SIG-M5 treated with dmso at 0.1 percent for 504 hours (cell line): ENCODE data around the gene BPIFA1.

ENCODE experiments used
- DNase-seq: peaks from one replicate; lab custom pipeline; 2025; ENCODE audit not compliant: unreplicated experiment; lab: John Stamatoyannopoulos, UW

Gene BPIFA1

DNA sequence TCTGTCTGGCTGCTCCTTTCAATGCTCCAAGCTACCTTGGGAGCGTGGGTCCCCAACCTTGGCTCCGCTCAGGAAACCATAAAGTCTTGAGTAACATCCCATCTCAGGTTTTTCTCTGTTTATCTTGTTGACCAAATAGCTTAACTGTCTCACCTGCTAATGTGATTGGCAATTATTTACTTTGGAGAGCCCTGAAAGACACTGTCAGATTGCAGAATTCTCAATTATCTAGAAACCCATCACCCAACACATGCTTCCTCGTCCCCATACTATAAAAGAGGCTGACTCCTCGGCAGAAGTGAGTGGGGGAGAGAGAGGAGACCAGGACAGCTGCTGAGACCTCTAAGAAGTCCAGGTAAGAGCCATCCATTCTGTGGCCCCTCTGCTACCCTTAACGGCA lies at the start of gene BPIFA1:
TSS of gene BPIFA1 (plus strand) at position 301 of the 400 bp plus-strand sequence. CDS start 1,716 bp downstream, outside the sequence.
- DNase-seq: no peak

DNA sequence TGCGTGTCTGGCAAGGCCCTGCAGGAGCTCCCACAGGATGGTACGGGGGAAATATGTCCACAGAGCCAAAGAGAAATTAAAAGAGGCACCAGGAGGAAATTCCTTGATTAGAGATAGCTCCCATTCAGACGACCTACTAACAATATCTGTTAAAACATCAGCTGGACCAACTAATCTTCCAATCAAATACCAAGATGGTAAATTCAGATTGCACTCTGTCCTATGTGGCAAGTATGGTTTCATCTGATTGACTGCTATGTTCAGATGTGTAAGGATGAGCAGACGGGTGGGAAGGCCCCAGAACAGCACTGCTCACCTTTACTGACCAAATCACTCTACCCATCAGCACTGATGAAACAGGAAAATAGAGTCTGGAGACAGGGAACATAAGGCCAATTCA lies 48.3 kb upstream of the BPIFA1 start:
- no peak for DNase-seq

DNA sequence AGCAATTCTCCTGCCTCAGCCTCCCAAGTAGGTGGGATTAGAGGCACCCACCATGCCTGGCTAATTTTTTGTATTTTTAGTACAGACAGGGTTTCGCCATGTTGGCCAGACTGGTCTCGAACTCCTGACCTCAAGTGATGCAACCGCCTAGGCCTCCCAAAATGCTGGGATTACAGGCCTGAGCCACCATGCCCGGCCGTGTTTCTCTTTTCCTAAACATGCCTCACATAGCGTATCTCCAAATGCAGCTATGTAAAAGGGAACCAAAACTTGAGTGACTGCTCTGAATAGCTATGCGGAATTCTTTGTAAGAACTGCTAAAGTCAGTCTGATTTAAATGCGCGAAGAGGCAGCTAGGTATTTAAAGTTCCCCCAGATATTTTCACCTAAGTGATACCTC lies 47.4 kb upstream of the BPIFA1 start:
- peak; percentile 38 for DNase-seq

DNA sequence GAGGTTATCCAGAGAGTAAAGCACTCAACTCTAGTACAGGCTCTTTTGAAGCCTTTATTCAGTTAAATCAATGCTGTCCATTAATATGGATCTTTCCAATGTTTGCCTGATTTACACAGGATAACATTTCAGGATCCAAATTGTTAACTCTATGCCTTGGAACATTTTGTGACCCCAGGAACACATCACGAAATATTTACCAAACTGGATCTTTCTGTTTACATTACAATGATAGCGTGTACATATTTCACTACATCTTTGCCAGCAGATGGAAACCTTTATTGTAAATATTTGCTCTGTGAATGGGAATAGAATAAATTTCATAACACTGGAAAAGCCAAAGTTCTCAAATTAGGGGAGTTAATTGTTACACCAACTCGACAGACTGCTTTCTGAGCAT lies 44.3 kb upstream of the BPIFA1 start:
- DNase-seq: no peak

DNA sequence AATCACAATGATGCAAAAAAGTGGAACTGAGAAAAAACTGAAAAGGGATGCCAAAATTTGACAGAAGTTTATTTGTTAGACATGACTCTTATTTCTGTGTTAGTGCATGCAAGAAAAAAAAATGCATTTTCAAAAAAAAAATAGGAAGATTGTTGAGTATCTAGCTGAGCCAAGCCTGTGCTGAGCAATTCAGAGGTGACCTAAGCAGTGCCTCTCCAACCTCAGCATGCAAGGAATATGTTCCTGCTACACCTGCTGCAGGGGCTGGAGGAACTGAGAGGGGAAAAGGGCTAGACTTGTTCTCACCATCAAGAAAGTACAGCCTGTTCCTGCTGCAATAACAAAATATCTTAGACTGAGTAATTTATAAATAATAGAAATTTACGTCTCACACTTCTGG lies 43.8 kb upstream of the BPIFA1 start:
- DNase-seq: no peak

DNA sequence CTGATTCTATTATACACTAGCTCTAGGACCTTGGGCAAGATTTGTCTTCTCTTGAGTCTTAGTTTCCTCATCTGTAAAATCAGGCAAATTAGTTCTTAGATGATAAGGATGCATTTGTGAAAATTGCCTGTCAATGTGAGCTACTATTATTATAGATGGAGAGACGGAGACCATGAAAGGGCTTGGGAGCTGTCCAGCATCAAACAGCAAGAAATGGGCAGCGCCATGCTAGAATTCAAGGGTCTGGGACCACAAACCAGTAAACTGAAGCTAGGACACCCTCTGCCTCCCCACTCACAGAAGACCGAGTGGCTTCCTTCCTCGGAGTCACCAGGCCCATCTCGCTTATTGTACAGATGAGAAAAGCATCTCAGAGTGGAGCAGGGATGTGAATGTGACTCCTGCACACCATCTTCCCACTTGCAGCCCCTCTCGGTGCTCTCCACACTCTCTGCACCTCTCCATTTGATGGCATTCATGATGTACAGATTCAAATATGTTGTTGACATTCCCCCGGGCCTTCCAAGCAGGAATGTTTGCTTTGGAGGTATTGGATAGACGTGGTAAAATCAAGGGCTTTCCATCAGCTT lies 42.8 kb upstream of the BPIFA1 start:
- DNase-seq: no peak

DNA sequence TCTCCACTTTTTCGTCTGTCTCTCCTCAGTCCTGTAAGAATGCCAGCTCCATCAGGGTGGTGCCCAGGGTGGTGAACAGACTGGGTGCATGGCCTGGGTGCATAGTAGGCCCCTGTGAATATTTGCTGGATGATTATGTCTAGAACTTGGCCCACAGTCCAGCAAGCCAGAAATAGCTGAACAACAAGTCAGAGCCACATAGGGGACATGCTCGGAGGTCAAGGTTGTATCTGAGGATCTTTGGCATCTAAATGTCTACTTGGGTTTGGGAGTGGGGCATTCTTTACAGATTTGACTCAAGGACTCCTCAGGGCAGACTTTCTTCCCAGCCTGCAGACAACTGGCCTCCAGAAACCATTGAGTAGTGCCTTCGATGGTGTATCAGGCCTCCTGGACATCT lies 36.8 kb upstream of the BPIFA1 start:
- no peak for DNase-seq

DNA sequence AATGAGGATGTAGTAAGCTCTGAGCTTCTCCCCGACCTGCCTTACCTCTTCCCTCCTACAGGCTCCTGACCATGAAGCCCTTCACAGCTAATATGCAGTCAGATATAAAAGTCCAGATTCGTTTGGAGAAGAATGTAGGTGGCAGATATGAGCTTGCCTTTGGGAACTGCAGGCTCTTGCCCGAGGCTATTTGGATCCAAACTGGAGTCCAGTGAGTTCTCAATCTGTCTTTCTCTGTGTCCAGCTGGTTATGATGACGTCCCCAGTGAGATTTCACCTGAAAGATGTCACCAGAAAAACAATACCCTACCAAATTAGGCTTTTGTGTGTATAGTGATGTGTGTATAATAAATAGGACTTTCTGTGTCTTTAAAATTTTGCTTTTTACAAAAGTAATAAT lies 33.3 kb upstream of the BPIFA1 start:
- DNase-seq: no peak

DNA sequence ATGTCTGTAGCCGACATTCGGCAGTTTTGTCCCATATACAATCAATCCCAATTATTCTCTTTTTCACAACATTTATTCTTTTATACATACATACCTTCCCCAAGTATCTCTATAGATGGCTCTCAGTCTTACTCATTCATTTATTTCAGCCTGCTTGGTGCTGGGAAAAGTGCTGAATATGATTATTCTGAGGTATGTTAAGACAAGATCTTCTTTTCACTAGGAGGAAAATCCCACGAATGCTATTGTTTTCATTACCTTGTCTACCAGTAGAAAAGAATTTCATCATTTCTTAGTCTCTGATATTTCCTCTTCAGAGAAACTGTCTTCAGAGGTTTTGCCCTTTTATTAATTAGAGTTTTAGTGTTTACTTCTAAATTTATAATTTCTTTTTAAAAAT lies 32.4 kb upstream of the BPIFA1 start:
- no peak for DNase-seq

DNA sequence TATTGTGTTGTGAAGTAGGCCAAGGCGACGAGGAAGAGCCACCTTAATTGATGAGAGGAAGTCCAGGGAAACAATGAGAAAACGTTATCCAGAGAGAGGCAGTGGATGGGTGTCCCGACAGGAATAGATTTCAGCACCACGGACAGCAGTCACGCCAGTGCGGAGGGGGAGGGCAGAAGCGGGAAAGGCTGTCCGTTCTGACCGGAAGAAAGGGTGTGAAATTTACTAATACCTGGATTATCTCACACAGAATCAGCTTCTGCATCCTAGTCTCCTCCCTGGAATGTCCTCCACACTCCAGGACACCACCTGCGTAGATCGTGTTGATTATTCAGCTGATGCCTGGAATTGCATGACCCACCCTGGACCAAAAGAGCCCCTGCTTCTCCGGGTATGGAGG lies 26.0 kb upstream of the BPIFA1 start:
- DNase-seq: peak; percentile 44

DNA sequence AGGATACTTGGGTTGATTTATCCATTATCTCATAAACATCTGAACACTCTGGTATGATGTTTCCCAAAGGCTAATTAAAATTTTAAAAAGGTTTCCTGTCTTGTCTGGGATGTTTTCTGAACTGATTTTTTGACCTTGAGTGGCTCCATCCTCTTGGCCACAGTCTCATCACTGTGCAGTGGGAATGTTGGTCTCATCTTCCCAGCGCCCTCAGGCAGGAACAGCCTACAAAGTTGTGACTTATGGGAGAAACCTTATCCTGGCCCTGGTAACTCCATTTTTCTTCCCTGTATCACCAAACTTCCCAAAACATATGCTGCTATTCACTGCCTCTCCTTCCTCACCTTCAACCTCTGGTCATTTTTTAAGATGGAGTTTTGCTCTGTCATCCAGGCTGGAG lies 25.4 kb upstream of the BPIFA1 start:
- no peak for DNase-seq

DNA sequence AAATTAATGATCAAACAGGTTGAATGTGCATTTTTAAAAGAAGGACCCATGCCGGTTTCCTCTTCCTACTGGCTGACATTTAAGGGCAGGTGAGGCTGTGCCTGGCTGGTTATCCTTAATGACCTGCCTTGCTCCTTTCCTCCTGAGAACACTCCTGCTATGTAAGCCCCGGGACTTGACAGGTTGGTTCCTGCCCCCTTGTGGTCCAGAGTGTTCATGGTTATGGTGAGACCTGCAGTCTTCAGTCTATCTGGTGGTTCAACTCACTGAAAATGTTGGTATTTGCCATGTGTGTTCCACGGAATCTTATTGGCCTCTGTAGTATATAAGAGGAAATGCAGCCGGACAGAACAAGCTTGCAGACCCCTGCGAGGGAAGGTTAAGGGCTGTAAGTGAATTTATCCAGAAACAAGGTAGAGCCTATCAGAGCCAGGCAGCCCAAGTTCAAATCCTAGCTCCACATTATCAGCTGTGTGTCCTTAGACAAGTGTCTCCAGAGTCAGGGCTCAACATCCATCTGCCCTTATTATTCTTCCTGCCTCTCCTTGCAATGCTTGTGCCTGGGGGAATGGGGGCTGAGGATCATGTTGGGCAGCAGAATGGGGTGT lies 23.9 kb upstream of the BPIFA1 start:
- DNase-seq: peak; percentile 63

DNA sequence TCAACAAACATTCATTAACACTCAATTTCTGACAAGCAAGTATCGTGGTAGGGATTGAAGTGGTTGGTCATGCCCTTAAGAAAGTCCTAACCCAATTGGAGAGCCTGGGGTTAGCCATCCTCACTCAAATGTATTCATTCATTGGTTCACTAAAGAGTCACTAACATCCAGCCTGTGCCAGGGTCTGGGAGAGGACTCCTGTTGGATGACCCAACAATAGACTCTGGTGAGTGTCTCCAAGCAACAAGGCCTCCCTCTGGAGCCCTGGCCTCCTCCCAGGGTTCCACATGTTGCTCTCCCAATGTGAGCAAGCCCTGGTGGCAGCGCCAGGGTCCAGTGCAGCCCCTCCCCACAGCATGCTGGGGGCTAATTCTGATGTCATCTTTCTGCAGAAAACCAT lies 18.7 kb upstream of the BPIFA1 start, which contains the start of gene BPIFA3:
TSS of gene BPIFA3 (plus strand) at position 301 of the 400 bp plus-strand sequence. CDS start 185 bp downstream, outside the sequence.
- no peak for DNase-seq

DNA sequence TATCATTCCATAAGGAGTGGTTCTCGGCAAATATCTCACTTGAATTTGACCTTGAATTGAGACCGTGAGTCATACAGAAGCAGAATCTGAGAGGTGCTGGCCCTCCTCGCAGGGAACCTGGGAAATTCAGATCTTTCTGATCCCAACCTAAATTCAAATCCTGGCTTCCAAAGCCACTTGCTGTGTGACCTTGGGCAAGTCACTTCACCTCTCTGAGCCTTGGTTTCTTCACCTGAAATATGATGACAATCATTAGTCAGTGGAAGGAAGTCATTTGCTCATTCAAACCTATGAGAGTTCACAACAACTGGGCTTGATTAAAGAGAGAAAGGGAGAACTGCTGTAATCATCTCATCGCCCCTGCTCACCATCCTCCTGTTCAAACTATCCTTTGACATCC lies 11.4 kb upstream of the BPIFA1 start:
- DNase-seq: no peak

DNA sequence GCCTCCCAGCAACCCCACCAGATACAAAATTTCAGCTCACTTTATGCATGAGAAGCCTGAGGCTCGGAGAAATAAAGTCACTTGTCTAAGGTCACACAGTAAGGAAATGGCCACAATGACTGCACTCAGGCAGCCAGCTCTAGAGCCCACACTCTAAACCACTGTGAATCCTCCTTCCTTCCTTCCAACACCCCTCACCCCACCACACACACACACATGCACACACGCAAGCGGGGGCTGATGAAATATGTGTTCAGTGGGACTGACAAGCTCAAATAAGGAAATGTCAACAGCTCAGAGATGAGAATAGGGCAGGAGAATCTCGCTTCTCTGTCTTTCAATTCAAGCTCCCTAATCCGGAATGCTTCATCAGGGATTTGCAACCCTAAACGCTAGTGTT lies 6.0 kb upstream of the BPIFA1 start:
- peak; percentile 43 for DNase-seq

DNA sequence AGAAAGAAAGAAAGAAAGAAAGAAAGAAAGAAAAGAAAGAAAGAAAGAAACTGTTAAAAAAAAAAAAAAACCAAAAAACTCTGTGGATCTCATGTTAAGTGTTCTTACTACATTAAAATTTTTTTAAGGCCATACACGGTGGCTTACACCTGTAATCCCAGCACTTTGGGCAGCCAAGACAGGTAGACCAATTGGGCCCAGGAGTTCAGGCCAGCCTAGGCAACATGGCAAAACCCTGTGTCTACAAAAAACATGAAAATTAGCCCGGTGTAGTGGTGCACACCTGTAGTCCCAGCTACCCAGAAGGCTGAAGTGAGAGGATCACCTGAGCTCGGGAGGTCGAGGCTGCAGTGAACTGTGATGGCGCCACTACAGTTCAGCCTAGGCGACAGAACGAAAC lies 4.6 kb upstream of the BPIFA1 start:
- no peak for DNase-seq

DNA sequence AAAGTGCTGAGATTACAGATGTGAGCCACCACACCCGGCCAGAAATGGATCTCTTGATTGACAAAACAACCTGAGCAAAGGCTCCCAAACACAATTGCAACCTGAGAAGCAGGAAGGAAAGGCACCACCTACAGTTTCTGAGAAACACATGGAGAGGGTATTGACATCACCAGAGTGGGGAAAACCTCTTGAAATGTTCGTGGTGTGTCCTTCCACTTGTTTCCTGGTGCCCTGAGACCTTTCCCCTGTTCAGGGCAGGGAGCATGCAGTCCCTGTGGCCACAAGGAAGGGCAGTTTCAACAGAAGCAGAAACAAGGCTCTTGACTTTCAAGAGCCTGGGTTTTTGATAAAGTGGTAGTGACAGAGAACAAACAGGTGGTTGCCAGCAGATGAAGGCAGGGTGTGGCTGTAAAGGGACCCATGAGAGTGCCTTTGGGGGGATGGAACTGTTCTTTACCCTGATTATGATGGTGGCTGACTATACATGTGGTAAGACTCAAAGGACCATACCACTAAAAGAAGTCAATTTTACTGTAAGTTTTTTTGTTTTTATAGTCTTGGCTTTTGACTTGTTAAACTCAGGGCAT lies 3.2 kb upstream of the BPIFA1 start:
- no peak for DNase-seq

DNA sequence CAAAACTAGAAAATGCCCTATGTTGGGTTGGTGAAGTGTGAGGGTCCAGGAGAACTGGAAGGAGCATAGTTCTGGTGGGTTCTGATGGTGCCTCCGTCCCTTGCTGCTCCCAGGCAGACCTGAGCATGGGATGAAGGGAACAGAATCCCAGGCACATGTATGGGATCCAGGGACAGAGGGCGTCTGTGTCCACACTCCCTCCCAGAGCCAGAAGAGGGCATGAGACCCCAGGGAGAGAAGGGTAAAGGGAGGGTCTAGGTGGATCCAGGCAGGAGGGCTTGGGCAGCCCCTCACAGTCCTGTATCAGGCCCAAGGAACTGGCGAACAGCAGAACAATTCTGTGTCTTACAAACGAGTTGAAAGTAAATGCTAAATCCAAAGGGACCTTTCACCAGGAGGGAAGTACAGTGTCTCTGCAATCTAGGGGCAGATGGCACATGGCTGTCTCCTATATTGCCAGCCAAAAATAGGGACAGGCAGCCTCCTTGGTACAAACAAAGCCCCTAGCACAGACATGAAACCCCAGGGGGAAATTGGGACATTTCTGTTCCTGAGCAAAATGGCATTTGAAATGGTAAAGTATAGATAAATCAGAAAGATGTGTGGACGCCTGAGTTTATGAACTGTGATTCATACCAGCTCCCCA lies 2.5 kb upstream of the BPIFA1 start:
- DNase-seq: no peak

DNA sequence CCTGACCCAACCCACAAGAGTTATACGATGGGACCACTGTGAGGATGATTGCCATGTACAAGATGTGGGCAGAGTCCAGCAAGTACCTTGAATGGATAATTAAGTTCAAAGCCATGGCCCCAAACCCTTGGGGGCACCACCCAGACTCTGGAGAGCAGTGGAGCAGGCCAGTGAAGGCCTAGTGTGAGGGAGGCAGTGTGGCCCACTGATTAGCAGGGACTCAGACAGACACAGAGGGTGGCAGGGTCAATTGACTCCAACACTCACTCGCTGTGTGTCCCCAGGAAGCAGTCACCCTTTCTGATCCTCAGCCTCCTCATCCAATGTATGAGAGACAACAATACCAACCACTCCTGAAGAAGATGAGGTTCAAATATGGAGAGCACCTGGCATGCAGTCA lies 1.7 kb upstream of the BPIFA1 start:
- no peak for DNase-seq

DNA sequence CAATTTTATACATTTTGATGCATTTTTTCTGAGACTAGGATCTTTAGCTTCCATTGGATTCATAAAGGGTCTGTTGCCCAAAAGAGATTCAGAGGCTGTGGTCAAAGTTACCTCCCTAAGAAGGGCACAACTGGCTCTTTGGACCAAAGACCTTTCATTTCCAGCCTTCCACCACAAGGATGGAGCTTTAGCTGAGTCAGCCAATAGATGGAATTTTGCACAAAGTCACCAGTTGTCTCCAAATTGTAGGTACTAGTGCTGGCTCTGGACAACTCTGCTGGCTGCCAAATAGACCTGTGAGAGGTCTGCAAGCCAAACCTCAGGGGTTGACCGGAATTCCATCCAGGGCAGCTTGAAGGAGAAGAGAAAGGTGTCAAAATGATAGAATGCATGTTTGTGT lies 555 bp downstream of the BPIFA1 start:
- no peak for DNase-seq

DNA sequence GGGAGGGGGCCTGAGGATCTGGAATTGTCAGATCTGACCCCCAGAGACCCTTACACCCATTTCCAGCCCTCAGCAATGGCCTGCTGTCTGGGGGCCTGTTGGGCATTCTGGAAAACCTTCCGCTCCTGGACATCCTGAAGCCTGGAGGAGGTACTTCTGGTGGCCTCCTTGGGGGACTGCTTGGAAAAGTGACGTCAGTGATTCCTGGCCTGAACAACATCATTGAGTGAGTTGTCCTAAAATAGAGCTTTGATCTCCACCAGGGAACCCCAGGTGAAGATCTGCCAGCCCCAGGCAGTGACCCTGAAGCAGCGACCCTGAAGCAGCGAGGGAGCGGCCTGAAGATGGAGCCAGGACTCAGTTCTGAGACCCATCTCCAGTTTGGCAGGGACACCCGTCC lies 2.2 kb downstream of the BPIFA1 start:
- DNase-seq: no peak

DNA sequence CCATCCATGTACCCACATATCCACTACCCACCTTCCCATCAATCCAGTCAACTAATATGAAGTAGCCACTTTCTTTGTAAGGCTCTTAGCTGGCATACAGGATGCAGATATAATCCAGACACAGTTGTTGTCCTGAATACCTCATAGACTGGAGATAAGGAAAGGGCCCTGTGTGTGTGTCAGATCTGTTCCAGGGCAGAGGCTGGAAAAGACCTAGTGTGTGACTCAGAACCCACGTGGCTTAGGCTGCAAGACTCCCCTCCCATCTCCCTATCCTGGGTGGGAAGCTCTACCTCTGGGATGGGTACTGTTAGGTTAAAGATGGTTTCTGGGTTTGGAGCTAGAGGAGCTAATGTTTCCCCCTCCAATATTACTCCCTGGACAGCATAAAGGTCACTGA lies 3.6 kb downstream of the BPIFA1 start:
- DNase-seq: no peak
